ENCODE data around the gene TREH.
"Not testable (repeated sequence)": the region's sequence is repeated elsewhere in the genome, so short reads cannot be mapped to it uniquely, and the experiment has no call there.

The TREH gene

DNA sequence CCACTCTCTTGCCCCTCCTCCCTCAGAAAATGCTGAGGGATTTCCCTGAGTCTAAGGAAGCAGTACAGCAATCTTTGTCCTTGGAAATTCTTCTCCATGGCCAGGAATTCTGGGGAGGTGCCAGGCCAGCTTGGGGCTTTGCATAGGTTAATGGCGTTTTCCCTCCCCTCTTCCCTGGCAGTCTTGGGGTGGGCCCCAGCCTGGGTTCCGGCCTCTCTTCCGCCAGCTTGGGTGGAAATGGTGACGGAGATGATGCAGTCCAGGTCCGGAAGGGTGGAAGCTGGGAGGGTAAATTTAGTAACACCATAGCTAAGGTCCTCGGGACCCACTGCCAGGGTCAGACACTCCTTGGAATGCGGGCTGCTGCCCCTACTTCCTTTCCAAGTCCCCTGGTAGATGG lies 67.1 kb downstream of the TREH start:
- H3K27ac ChIP-seq: no peak overlapping the region

DNA sequence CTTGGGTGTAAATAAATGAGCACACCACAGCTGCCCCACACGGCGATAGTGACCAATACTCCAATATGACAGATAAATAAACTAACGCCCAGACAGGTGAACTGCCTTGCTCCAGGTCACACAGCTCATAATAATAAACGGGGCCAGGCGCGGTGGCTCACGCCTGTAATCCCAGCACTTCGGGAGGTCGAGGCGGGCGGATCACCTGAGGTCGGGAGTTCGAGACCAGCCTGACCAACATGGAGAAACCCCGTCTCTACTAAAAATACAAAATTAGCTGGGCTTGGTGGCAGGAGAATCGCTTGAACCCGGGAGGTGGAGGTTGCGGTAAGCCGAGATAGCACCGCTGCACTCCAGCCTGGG lies 68.0 kb downstream of the TREH start:
- peak overlapping the region; percentile 85 for H3K4me3 ChIP-seq (ENCODE audit: low read depth, low read length)
- in situ Hi-C loops (cut with HindIII; ENCODE audit: low pct_ligation_motif_present, low sequenced_read_pairs): not testable (repeated sequence)

More for the DNA sequence above, 67.1 kb downstream of the TREH start:
- Histone ChIP-seq H3K4me3 (ENCODE audit: low read depth, low read length) (peak overlapping the region; percentile 5), H3K36me3 (replicated peaks) (peaks cover 26% of the 10 kb centered on the region), H3K27me3 (replicated peaks) (no peaks in the 10 kb centered on the region)
- in situ Hi-C loops (cut with HindIII; ENCODE audit: low pct_ligation_motif_present, low sequenced_read_pairs): no loop called here
- no peak for DNase-seq
- TF ChIP-seq, protein P1, sequence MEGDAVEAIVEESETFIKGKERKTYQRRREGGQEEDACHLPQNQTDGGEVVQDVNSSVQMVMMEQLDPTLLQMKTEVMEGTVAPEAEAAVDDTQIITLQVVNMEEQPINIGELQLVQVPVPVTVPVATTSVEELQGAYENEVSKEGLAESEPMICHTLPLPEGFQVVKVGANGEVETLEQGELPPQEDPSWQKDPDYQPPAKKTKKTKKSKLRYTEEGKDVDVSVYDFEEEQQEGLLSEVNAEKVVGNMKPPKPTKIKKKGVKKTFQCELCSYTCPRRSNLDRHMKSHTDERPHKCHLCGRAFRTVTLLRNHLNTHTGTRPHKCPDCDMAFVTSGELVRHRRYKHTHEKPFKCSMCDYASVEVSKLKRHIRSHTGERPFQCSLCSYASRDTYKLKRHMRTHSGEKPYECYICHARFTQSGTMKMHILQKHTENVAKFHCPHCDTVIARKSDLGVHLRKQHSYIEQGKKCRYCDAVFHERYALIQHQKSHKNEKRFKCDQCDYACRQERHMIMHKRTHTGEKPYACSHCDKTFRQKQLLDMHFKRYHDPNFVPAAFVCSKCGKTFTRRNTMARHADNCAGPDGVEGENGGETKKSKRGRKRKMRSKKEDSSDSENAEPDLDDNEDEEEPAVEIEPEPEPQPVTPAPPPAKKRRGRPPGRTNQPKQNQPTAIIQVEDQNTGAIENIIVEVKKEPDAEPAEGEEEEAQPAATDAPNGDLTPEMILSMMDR (IDR thresholded peaks at IDR 0.05; ENCODE audit: low read depth, low read length, missing control alignments): no peak

DNA sequence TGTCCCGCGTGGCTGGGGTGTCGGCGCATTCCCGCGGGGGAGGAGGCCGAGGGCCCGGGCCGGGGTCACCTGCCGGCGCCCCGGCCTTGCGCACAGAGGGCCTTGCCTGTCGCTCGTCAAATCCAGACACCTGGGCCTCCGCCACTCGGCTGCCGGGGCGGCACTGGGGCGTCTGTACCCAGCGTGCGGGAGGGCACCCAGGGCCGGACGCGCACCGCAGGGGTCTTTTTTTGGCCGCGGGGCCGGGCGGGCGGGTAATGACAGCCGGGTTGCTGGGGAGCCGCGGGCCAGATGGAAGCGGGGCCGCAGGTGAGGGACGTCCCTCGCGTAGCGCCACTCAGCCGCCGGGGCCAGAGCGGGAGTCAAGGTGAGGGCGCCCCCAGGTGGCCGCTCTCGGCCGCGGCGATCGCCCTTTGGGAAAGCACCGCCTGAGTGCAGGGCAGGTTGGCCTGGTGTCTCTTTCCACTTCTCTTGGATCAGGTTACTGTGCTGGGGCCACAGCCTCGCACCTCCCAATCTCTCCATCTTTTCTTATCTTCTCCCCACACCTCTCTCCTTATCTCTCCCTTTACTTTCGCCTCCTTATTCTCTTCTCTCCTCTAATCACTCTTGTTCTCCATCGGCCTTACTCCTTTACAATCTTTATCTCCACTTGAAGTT lies 68.5 kb downstream of the TREH start:
- Histone ChIP-seq H3K27me3 (replicated peaks) (no peaks in the 10 kb centered on the region), H3K36me3 (replicated peaks) (peaks cover 13% of the 10 kb centered on the region), H3K4me3 (ENCODE audit: low read depth, low read length) (peak overlapping the region; percentile 85), H3K27ac (peak overlapping the region; percentile 14)
- in situ Hi-C loops (cut with HindIII; ENCODE audit: low pct_ligation_motif_present, low sequenced_read_pairs): no loop called here
- DNase-seq: peak; percentile 61
- TF ChIP-seq, protein P1 (IDR thresholded peaks at IDR 0.05; ENCODE audit: low read depth, low read length, missing control alignments): peak; percentile 83

More for the DNA sequence above, 68.0 kb downstream of the TREH start:
- peaks cover 19% of the 10 kb centered on the region for H3K36me3 ChIP-seq (replicated peaks)
- H3K27ac ChIP-seq: peak overlapping the region; percentile 14
- not testable (repeated sequence) for H3K27me3 ChIP-seq (replicated peaks); DNase-seq

DNA sequence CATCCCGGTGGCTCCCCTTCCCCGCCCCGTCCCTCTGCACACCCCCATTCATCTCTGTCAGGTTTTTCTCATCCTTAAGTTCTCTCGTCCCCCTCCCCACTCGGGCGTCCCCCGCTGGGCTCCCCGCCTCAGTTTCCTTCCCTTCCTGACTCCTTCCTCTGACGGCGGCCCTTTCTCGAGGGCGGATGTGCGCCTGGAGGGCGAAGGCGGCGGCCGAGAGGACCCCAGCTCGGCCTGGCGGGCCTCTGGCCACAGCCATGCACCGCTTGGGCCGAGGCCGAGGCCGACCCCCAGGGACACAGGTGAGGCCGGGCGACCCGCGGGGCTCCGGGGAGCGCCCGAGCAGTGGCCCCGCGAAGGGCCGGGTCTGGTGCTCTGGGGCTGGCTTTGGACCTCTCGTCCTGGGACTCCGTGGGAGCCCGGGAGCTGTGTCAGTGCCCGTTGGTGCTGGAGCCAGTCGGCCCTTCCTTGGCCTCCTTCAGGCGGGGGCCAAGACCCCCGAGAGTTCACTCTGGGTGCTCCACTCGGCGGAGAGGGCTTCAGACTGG lies 69.2 kb downstream of the TREH start:
- peak overlapping the region; percentile 10 for H3K27ac ChIP-seq

DNA sequence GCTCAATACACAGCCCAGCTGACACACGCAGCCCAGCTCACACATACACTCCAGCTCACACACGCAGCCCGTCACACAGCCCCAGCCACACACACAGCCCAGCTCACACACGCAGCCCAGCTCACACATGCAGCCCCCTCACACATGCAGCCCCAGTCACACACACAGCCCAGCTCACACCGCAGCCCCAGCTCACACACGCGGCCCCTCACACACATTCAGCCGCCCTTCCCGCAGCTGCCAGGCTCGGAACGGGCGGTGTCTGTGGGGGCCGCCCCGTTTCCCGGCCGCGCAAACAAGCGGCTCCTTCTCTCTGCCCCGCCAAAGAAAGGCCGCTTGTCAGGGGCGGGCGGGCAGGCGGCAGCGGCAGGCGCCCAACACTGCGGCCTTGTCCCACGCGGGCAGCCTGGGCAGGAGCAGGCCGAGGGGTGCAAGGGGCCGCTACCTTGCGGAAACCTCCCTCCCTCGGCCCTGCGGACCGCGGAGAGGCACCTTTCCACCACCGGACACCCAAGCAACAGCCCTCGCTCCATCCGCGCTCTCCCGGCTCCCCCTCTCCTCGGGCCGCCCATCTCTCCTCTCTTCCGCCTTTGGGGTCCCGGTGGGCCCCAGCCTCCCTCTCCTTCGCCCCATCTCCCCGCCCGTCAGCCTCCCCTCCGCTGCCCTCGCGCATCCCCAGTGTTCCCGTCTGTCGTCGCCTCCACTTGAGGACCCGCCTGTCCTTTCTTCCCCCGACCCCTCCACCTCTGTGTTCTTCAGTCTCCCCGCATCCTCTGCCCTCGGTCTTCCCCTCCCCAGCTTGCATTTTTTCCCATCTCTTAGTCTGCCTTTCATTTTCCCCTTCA lies 69.8 kb downstream of the TREH start:
- H3K27ac ChIP-seq: peak overlapping the region; percentile 89
- H3K4me3 ChIP-seq (ENCODE audit: low read depth, low read length): peak overlapping the region; percentile 85
- no peak for DNase-seq
- in situ Hi-C loops (cut with HindIII; ENCODE audit: low pct_ligation_motif_present, low sequenced_read_pairs): no loop called here
- no peaks in the 10 kb centered on the region for H3K27me3 ChIP-seq (replicated peaks)
- H3K36me3 ChIP-seq (replicated peaks): peaks cover 4% of the 10 kb centered on the region
- TF ChIP-seq, protein P1 (IDR thresholded peaks at IDR 0.05; ENCODE audit: low read depth, low read length, missing control alignments): no peak

More for the DNA sequence above, 69.2 kb downstream of the TREH start:
- TF ChIP-seq, protein P1 (IDR thresholded peaks at IDR 0.05; ENCODE audit: low read depth, low read length, missing control alignments): no peak
- H3K36me3 ChIP-seq (replicated peaks): peaks cover 9% of the 10 kb centered on the region
- no peaks in the 10 kb centered on the region for H3K27me3 ChIP-seq (replicated peaks)
- H3K4me3 ChIP-seq (ENCODE audit: low read depth, low read length): peak overlapping the region; percentile 85
- in situ Hi-C loops (cut with HindIII; ENCODE audit: low pct_ligation_motif_present, low sequenced_read_pairs): no loop called here
- no peak for DNase-seq

All from brain microvascular endothelial cell (primary cell).